ENCODE data around the gene BBX.

The BBX gene

DNA sequence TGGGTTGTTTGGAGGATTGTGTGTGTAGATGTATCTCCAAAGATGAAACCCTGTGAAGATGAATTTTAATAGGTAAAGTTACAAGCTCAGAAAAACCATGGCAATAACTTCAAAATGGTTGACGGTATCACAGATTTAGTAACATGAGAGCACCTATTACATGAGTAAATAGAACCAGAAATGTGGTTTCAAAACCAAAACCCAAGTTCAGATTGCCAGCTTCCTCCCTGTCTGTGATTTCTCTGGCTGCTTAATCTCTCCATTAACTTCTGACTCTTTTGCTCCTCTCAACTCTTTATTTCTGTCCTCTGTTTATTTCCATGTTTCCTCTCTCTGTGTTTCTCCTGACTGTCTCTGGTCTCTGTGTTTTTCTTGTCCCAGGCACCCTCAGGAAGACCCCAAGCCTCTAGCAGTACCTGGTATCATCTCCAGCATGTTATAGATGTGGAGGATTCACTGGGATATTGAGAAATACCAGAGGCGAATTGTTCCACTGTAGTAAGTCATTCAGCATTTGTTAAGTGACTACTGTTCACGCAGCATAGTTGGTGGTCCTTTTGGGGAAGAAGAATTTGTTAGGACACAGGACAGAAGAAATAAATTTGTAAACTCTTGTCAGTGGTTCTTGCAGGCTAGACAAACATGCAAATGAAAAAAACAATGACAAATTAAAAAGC, 138.8 kb downstream of the BBX start:
- DNase-seq, result no peak

DNA sequence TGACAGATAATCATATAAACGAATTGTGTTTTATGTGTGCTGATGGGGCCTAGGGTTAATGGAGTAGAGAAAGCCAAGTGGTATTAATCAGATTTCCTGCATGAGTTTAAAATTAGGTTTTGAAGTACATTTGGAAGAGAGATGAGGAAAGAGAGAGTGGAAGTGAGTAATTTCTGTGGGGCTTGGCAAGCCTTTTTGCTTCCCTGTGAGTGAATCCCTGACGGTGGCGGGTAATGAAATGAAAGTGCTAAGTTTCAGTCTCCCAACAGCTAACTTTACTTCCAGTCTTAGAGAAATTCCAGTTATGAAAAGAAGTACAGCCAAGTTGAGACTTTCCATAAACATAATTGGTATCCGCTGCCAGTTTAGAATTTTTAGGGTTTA, 139.4 kb downstream of the BBX start:
- no peak for DNase-seq

DNA sequence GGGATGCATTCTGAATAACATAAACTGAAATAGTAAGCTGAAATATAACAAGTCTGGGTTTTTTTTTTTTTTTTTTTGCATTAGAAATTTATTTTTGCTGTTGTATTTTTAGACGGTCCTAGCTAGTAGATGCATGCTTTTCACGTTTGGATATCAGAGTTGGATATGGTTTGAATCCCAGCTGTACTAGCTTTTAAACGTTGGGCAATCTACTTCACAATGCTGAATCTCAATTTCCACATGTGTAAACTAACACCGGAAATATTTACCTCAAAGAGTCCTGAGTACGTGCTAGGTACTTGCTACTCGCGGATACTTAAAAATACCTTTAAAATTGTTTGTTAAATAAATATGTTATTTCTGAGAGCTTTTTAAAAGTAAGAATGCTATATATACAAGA, 139.8 kb downstream of the BBX start:
- DNase-seq, result peak; percentile 11

DNA sequence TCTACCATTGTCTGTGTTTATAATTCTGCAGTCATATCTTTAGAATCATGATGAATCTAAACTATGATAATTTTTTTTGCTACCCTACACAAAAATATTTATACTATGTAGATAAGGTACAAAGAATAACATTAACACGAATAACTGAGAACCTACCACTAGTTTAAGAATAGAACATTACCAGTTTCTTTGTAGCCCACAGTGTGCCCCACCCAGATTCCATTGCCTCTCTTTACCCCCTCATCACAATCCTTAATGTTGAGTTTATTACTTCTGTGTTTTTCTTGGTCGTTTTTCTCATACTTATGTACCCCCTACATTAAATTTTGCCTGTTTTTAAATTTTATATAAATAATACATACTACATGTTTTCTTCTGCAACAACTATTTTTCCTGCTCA, 140.5 kb downstream of the BBX start:
- DNase-seq, result no peak

DNA sequence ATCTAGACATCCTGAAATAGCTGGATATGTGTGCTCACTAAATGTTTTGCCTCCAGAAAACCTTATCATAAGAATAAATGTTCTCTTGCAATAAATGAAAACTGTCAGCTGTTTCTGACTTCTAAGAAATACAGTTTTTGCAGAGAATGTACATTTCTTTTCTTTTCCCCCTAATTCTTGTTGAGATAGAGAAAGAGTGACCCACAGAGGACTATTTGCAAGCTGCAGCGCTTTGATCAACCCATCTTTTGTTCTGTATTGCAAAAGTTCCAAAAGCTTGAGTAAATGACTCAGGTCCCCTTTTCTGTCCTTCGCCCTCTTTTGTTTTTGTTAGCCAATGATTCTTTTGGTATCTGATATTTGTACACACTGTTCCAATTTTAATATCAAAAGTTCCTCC, 141.9 kb downstream of the BBX start:
- no peak for DNase-seq

DNA sequence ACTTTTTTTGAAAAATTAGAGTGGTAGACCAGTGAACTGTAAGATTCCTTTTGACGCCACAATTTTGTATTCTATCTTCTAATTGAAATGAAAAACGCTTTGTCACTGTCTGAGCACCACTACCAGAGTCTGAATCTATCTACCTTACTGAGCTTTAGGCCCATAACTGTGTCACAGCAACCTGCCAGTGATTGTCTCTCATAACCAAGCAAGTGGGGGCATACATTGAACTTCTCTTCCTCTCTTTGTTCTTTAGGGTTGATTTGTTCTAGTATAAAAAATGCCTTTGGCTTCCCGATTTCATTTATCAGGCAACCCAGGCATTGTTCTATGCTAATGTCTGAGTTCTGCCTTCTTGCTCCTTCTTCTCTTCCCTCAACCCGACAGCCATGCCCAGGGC, 142.6 kb downstream of the BBX start:
- no peak for DNase-seq

DNA sequence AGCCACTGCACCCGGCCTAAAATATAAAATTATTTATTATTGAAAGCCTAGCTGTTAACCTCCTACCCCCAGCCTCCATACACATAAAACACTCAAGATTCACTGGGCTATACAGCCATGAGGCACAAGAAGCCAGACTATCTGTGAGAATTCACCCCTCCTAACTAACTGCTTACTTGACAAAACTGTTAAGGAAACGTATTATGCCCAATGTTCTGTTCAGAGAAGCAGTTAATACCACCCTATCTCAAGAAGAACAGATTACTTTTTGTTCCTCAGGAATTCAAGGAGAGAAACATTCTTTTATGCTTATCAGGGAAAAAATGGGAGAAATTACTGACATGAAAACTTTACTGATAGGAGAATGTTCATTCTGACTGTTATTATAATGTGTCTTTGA, 144.1 kb downstream of the BBX start:
- DNase-seq, result no peak

DNA sequence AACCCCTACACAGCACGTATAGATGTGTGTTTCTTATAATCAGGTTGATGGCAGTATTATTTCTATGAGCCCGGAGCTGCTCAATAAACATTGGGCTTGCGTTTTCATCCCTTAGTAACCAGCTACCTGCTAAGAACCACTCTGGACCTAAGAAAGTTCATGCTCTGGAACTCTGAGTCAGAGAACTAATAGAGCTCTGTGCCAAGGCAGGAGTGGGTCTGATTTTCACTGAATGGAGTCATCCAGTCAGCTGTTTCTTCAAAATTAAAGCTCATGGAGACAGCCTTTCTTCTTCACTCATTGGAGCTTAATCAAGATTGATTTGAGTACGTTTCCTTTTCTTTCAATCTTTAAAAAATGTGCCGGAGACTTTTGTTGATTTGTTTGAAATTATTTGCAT, 145.7 kb downstream of the BBX start:
- DNase-seq, result no peak

DNA sequence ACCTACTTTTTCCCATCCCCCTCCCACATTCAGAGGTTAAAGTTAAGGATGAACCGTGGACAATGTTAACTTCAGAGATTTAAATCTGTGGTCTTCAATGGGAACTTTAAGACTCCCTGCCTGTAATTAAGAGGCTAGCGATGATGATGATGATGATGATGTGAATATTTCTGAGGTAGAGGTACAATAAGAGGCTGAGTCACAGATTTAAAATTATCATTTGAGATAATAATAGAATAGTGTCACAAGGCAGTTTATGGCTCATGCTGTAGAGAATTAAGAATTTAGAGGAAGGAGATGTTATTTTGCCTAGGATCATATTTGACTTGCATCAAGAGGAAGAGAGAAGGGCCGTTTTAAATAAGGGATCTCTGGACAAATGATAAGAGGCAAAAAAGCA, 146.2 kb downstream of the BBX start:
- no peak for DNase-seq

DNA sequence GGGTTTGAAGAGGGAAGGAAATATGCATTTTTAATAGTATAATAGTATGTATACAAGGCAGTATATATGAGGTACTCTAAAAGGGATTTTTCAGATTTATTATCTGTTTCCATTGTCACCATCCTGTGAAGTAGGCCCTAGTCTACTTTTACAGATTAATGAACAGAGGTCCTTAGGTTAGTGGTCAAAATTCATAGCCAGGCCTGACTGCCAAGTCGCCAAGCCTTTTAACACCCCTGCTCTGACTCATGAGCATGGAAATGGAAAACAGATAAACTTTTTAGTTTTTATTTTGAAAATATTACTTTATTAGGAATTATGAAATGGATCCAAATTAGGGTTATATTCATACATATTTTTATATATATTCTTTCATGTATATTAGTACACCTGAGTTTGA, 146.9 kb downstream of the BBX start:
- DNase-seq, result no peak

DNA sequence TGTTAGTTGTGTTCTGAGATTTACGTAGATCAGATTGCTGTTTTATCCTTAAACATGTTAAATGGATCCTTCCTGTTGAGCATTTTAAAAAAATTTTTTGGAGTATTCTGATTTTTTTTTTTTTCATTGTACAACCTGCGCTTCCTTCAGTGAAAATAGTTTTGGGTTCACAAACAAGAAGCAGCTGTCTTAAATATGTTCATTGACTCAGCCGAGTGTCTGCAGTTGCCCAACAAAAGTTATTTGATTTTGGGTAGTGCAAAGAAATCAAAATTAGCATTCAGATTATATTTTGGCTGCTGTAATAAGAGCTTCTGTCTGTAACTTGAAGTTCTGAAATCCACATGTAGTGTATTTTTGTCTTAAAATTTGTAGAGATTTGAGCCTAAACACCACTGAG, 148.2 kb downstream of the BBX start:
- no peak for DNase-seq

DNA sequence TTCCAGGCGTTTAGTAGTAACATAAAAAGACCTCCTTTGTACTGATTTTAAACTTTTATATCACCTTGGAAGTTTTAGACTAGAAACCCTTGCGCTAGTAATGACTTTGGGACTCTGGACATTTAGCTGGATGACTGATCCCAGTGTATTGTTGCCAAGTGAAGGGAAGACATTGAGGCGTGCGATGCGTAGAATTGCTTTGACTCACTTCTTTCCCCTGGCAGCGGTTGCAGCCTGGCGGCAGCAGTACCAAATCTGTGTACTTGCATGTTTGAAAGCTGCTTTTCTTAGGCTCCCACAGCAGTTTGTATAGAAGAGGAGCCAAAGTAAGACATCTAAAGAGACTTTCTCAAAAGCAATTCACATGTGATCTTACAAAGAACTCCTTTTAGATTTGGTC, 151.6 kb downstream of the BBX start:
- DNase-seq, result no peak

DNA sequence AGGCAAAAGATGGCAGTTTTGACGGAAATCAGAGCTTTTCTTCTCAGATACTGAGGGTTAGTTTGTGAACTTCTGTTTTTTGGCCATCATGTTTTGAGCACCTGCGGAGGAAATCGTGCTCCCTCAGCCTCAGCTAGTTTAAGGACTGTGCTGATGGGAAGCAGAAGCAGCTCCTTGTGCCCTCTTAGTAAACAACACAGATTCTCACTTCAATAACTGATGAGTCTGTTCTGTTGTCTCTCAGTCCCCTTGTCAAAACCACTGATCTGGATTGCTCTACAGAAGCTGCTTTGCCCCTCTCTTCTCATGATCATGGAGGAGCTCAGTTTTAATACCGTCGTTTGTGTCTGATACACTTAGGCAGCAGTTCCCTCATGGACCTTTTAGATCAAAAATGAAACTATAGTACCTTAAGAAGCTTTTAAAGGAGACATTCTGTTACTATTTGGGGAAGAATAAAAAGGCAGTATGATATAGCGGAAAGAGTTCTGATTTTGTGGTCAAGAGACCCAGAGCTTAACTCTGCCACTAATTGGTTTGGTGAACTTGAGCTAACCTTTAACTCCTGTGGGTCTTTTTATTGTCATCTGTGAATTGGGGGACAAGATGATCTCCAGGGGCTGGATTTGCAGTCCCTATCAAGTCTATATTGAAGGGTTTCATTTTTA, 152.6 kb downstream of the BBX start:
- no peak for DNase-seq

DNA sequence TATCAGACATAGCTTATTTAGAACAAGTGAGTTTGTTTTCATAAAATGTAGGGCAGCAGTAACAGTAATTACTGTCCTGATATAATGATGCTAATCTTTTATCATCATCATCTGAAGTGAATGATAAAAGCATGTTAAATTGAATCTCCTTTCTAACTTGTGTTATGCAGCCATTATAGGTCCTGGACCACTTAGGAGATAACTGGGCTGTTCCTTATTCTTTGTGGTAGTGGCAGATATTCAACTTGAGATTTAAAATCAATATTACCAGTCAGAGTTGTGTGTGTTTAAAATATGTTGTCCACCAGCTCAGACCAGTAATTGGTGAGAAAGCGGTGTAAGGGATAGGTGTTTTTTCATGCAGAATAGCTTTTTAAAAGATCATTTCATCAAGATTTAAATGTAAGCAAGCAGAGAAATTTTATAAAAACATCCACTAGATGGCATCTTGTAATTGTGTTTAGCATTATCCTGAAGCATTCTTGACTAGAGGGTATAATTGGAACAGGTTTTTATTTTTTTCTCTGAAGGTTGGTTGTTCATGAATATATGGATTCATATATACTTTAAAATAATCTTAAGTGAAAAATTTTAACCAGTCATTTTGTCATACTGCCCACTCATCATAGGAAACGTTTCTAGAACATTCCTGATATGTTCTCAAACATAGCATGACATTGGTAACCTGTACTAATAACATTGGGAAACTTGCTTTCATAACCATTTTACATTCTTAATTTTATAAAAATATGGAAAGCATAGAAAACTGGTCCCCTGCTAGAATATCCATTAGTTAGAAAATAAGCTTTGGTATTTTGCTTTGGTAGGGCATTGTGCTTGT, 153.9 kb downstream of the BBX start:
- peak; percentile 64 for DNase-seq

DNA sequence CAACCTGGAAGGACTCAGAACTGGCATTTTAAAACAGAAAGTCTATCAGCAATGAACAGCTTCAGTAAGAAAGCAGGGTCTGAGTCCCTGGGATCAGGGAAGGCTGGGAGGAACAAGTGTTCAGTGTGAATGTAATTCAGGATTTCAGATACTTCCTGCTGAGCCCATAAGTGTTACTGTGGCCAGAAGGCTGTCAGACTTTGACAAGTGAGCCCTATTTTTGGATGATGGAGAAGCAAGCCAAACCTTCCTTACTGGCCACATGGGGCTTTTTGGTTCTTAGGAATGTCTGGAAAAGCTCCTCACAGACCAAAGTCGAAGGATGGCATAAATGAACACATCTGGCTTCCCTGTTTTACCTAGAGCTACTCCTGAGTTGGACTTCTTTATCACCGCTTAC, 157.2 kb downstream of the BBX start:
- no peak for DNase-seq

DNA sequence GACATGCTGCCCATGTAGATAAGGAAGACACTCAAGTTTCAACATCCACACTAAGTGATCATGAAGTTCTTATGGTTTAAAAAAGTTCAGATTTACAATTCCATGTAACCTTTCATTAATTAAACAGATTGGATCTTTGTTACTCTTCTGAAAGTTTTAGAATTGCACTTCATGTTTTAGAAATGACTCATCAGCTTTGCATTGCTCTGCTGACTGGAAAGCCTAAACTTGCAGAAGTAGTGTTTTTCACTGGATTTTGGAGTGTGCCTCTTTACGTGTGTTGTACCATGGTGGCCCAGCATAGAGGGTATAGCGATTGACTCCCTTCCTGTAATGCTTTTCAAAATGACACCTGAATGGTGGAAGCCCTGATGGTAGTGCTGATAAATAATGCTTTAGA, 157.9 kb downstream of the BBX start:
- DNase-seq, result no peak

DNA sequence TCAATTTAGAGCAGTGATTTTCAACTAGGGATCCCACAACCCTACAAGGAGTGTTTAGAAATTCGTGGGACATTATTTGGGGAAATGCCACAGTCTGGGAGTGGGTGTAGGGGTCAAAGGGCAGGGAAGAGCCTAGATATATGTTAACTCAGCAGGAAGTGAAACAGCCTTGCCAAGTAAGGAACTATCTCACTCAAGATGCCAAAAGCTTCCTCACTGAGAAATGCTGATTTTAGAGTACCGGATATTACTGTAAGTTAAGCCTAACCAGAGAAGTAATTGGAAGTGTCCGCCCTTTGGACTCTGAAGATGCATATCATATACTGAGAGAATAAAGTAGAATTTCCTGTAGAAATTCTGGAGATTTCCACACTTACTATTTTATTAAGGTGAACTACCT, 158.6 kb downstream of the BBX start:
- no peak for DNase-seq

DNA sequence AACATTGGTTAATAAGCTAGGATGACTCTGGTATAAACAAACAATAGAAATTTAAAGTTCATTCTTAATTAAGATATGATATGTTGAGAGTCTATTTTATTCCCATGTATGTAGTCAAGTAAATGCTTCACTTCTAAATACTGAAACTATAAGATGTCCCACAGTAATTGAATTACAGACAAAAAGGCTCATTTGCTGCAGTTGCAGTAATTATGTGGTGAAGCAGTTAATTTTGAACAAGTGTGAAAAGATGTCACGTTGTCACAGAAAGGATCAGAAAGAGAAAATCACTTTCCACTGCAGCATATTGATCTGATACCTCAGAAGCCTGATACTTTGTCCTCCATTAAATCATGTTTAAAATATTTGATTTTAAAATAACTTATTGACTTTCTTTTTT, 159.8 kb downstream of the BBX start:
- DNase-seq, result no peak

DNA sequence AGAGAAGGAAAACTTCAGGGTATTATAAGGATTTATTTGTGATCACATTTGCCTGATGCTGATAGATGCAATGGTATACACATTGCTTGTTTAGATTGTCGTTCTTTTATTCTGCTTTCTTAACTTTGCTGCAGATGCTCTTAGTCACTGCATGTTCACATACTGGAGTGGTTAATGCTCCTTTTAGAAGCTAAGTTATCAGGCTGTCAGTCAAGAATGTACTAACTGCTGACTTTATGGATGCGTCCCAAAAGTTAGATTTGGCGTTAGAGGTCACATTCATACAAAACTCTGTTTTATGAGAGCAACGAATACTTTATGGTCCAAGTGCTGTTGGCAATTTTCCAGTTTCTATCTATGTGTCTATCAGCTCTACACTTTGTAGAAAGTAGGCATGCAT, 160.7 kb downstream of the BBX start:
- no peak for DNase-seq

DNA sequence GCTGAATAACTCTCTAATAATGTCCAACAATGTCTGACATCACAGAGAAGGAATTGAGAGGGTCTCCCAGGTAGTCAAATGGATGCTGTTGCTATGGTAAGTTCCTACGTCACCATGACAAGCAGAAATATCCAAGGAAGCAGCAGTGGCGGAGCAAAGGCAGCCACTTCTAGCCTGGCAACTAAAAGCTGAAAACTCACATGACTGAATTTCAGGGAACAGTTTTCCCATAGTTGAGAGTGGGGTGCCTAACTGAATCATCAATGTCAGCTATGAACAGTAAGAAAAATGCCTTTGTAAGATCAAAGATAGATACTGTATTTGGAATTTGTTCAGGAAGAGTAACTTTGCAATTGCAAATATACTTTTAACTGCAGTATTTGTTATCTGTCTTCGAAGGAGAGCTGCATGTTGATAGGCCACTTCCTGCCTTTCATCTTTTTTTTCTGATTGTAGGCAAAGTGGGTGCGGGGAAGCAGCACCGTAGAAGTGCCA, 161.7 kb downstream of the BBX start:
- peak; percentile 3 for DNase-seq

DNA sequence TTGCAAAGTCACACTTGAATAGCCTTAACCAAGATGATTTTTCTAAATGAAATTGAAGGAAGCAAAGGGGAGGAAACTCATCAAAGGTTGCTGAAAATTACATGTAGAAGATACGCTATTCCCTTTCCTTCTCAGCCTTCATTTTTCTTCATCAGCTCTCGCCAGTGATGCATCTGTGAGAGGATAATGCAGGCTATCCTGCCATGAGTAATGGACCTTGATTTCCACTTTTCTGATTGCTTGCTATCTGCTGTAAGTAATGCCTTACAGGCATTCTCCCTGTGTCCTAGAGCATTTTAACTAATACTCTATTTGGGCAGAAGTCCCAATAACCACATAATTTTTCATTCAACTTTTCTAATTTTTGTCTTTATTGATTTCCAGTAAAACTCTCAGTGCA, 162.6 kb downstream of the BBX start:
- no peak for DNase-seq

DNA sequence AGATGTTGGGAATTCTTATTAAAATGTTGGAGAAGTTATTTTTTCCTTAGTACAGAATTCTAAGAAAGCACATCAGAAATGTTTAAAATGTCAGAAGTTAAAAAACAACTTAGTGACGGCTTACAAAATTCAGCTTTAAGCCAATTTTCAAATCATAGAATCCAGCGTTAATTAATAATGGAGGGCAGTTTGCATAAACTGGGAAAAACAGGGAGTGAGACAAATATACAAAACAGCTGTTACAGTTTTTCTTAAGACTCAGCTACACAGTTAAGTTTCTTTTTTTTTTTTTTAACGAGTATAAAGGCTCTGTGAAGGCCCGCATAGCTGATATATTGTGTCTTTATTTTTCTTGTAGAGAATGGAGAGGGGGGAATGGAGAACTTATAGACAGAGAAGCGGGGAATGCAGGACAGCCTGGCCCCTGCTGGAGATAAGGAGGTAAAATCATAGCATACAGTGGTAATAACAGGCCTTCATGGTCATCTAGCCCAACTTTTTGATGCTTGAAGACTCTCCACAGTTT, 164.4 kb downstream of the BBX start:
- no peak for DNase-seq

DNA sequence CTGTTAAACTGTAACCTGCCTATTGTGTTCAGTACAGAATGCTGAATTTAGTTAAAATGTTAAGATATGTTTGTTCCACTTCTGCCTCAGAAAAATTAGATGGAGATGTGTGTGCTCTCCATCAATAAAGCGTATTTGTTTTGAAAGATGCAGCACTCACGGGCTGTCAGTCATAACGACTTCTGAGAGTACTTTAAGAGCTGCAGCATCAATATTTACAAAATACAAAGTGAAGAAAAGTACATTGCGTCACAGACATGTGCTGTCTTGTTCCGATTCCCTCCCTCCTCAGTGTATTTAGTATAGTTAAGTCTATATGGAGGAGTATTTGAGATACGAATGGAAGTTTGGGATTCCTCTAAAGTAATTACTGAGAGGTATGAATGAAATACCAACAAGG, 166.6 kb downstream of the BBX start:
- peak; percentile 70 for DNase-seq

All from DMS53 (cell line).